ENCODE results near the gene SPON2.

The SPON2 gene

GRCh38 chr4:1198098-1198844, 25.9 kb upstream of the SPON2 start:
- Histone ChIP-seq H3K4me3 (ENCODE audit: low read length, poor library complexity, severe bottlenecking) (peak overlapping the region; percentile 5), H3F3A (ENCODE audit: low read depth) (peaks cover 21% of the 10 kb centered on the region), H3K9ac (ENCODE audit: low read depth, low read length, poor library complexity, severe bottlenecking) (peak overlapping the region; percentile 33), H2AFZ (ENCODE audit: low read length) (no peak overlapping the region), H4K20me1 (ENCODE audit: insufficient read depth, low read length, poor library complexity, severe bottlenecking) (peaks cover 9% of the 10 kb centered on the region), H3K9me2 (replicated peaks; ENCODE audit: low read depth, low read length) (no peaks in the 10 kb centered on the region), H3K36me3 (ENCODE audit: insufficient read depth, low read length) (peaks cover 10% of the 10 kb centered on the region; the same call in 1 of the 2 replicates), H3K4me2 (ENCODE audit: low read depth, low read length, poor library complexity, severe bottlenecking) (peak overlapping the region; percentile 81), H3K79me2 (ENCODE audit: insufficient read depth, low read length) (peaks cover 49% of the 10 kb centered on the region), H3K4me1 (ENCODE audit: insufficient read depth, low read length, poor library complexity, severe bottlenecking) (peaks cover 47% of the 10 kb centered on the region), H3K9me3 (ENCODE audit: insufficient read depth, low read depth, low read length) (no peaks in the 10 kb centered on the region), H3K27me3 (ENCODE audit: insufficient read depth, low read length, poor library complexity, severe bottlenecking) (no peaks in the 10 kb centered on the region)
- no peak for TF ChIP-seq EZH2phosphoT487 (IDR thresholded peaks at IDR 0.05; ENCODE audit: borderline replicate concordance)
- no peak for TF ChIP-seq CTCF (conservative IDR thresholded peaks at IDR 0.05; ENCODE audit: low read length)

DNA sequence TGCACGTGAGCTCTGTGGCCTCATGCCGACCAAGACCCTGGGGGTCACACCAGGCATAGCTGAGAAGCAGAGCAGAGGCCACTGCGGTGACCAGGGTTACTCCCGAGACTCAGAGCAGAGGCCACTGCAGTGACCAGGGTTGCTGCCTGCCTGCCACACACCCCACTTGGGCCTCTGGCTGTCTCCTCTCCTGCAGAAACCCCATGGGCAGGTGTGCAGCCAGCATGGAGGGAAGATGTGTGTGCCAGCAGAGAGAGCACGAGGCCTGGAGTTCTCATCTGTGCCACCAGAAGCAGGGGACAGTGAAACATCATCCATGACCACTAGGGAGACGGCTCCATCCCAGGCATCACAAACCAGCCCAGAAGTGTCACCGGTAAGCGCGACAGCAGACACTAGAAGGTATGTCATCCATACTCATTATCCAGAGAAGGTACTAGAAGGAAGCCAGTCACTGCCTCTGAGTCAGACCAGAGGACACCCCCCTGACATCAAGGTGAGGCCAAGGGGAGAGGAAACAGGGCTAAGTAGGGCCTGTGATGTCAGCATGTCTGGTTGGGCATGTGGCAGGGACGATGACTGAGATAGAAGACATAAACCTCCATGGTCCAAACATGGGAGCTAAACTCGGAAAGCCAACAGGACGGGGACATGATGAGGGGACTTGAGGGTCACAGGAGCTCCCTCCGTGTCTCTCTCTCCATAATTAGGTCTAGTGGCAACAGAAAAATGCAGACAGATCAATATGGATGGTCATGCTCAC, 24.2 kb upstream of the SPON2 start:
- Histone ChIP-seq H3K4me3 (ENCODE audit: low read length, poor library complexity, severe bottlenecking) (no peak overlapping the region), H3K4me2 (ENCODE audit: low read depth, low read length, poor library complexity, severe bottlenecking) (peak overlapping the region; percentile 13), H3K9me3 (ENCODE audit: insufficient read depth, low read depth, low read length) (no peaks in the 10 kb centered on the region), H2AFZ (ENCODE audit: low read length) (no peak overlapping the region), H3K27me3 (ENCODE audit: insufficient read depth, low read length, poor library complexity, severe bottlenecking) (no peaks in the 10 kb centered on the region), H3K36me3 (ENCODE audit: insufficient read depth, low read length) (peaks cover 10% of the 10 kb centered on the region; the same call in 1 of the 2 replicates), H3K79me2 (ENCODE audit: insufficient read depth, low read length) (peaks cover 49% of the 10 kb centered on the region), H3K4me1 (ENCODE audit: insufficient read depth, low read length, poor library complexity, severe bottlenecking) (peaks cover 30% of the 10 kb centered on the region), H4K20me1 (ENCODE audit: insufficient read depth, low read length, poor library complexity, severe bottlenecking) (peaks cover 9% of the 10 kb centered on the region), H3K9me2 (replicated peaks; ENCODE audit: low read depth, low read length) (no peaks in the 10 kb centered on the region), H3F3A (ENCODE audit: low read depth) (peaks cover 6% of the 10 kb centered on the region; the same call in 1 of the 2 replicates), H3K9ac (ENCODE audit: low read depth, low read length, poor library complexity, severe bottlenecking) (no peak overlapping the region)
- TF ChIP-seq CTCF (conservative IDR thresholded peaks at IDR 0.05; ENCODE audit: low read length) (no peak), EZH2phosphoT487 (IDR thresholded peaks at IDR 0.05; ENCODE audit: borderline replicate concordance) (no peak)

- peaks cover 25% of the 10 kb centered on the region for H3K4me1 ChIP-seq (ENCODE audit: insufficient read depth, low read length, poor library complexity, severe bottlenecking)
- peaks cover 10% of the 10 kb centered on the region; the same call in 1 of the 2 replicates for H3K36me3 ChIP-seq (ENCODE audit: insufficient read depth, low read length)
Observed at GRCh38 chr4:1195891-1196401, 23.6 kb upstream of the SPON2 start.

More at GRCh38 chr4:1195891-1196401, 23.6 kb upstream of the SPON2 start:
- Histone ChIP-seq H3K4me2 (ENCODE audit: low read depth, low read length, poor library complexity, severe bottlenecking) (peak overlapping the region; percentile 13), H3F3A (ENCODE audit: low read depth) (peaks cover under 1% of the 10 kb centered on the region; the same call in 1 of the 2 replicates), H3K9me3 (ENCODE audit: insufficient read depth, low read depth, low read length) (no peaks in the 10 kb centered on the region), H3K4me3 (ENCODE audit: low read length, poor library complexity, severe bottlenecking) (no peak overlapping the region), H3K9ac (ENCODE audit: low read depth, low read length, poor library complexity, severe bottlenecking) (no peak overlapping the region), H3K9me2 (replicated peaks; ENCODE audit: low read depth, low read length) (no peaks in the 10 kb centered on the region), H2AFZ (ENCODE audit: low read length) (no peak overlapping the region), H3K27me3 (ENCODE audit: insufficient read depth, low read length, poor library complexity, severe bottlenecking) (no peaks in the 10 kb centered on the region), H3K79me2 (ENCODE audit: insufficient read depth, low read length) (peaks cover 49% of the 10 kb centered on the region), H4K20me1 (ENCODE audit: insufficient read depth, low read length, poor library complexity, severe bottlenecking) (peaks cover 9% of the 10 kb centered on the region)
- no peak for TF ChIP-seq CTCF (conservative IDR thresholded peaks at IDR 0.05; ENCODE audit: low read length)
- no peak for TF ChIP-seq EZH2phosphoT487 (IDR thresholded peaks at IDR 0.05; ENCODE audit: borderline replicate concordance)
